AG09319 (cell line): Measurements from ENCODE around the gene TTC28.
"Not testable (repeated sequence)": the region's sequence is repeated elsewhere in the genome, so short reads cannot be mapped to it uniquely, and the experiment has no call there.

Experiments
- DNase-seq: peaks from one replicate; pipeline ENCODE4 v3.0.0-alpha.2; 2010; ENCODE audit warnings: low read depth; ENCODE audit errors: extremely low read depth
- TF ChIP-seq, protein P1 (sequence below): IDR thresholded peaks from 2 replicates; pipeline ENCODE4 v1.5.1; 2011; ENCODE audit warnings: low read depth, mild to moderate bottlenecking, inconsistent platforms, low read length, moderate library complexity

The TTC28 gene

DNA sequence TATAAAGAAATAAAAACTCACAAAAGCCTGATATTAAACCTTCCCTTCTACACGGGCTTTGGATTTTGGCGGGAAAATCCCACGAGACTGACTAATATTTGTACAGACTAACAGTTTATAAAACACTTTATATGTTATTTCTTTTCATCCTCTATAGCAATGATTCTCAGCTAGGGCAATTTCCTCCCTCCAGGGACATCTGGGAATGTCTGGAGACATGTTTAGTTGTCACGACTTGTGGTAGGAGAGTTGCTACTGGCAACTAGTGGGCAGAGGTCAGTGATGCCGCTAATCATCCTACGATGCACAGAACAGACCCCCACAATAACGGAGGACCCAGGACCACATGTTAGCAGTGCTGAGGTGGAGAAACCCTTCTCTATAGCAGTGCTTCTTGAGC, 455.8 kb downstream of the TTC28 start:
- TF ChIP-seq, protein P1, sequence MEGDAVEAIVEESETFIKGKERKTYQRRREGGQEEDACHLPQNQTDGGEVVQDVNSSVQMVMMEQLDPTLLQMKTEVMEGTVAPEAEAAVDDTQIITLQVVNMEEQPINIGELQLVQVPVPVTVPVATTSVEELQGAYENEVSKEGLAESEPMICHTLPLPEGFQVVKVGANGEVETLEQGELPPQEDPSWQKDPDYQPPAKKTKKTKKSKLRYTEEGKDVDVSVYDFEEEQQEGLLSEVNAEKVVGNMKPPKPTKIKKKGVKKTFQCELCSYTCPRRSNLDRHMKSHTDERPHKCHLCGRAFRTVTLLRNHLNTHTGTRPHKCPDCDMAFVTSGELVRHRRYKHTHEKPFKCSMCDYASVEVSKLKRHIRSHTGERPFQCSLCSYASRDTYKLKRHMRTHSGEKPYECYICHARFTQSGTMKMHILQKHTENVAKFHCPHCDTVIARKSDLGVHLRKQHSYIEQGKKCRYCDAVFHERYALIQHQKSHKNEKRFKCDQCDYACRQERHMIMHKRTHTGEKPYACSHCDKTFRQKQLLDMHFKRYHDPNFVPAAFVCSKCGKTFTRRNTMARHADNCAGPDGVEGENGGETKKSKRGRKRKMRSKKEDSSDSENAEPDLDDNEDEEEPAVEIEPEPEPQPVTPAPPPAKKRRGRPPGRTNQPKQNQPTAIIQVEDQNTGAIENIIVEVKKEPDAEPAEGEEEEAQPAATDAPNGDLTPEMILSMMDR = no peak
- no peak for DNase-seq

DNA sequence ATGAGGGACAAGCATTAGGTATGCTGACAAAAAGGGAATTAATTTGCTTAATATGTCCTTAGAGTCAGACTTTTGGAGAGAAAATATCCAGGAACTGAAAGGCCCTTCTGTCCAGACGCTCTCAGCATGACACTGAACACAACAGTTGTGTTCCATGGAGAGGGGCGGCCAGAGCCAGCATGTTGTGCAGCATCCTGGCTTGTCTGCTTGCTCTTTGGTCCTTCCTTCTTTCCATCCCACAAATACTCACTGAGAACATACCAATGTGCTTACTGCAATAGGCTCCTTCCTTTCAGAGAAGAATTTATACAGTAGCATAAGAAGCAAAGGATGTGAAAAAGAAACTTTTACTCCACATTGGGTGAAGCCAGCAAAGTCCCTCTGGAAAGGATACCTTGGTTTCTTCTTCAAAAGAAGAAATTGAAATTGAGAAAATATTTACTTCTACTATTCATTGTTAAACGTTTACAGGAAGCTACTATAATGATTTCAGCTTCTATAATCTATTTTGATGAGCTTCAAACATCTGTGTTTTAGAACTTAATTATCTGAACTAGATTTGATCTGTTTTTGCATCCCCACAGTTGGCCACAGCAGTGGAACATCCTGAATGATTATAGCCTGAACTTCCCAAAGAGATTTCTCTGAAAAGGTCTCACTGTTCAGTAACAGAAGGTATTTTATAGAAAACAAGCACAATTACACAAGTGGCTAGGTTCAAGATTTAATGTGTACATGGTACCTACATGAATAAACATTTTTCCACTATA, 456.5 kb downstream of the TTC28 start:
- TF ChIP-seq, protein P1 = no peak
- no peak for DNase-seq

DNA sequence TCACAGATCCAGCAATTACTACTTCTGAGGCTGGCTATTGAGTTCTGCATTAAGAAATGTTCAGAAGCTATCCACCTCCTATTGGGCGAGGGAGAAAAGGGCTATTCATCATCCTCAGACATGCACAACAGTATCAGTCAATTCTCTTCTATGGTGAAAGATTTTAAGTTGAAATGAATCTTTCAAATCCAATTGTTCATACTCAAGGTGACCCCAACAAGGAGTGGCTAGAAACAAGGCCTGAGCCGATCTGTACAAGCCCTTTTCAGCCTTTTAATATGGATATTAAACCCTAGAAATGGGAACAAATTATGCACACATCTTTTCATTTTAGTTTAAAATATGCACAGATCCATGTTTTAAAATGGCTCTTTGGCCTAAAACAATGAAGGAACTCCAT, 457.1 kb downstream of the TTC28 start:
- TF ChIP-seq, protein P1 = no peak
- no peak for DNase-seq

DNA sequence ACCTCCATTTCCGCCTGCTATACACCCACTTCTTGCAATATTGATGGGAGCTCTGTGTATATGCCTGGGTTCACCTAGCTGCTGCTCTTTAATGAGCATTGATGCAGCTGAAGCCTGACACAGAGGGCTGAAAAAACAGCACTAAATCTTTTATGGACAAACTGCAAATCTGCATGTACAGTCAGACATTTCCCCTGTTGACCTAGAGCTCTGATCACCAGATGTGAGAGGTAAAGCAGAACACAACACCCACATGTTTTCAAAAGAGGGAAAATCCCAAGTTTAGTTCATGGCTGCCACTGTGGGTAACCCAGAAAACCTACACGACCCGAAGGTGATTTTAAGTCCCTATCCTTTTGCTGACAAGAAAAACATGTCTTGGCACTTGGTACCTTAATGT, 457.6 kb downstream of the TTC28 start:
- no peak for DNase-seq
- TF ChIP-seq, protein P1 = no peak

DNA sequence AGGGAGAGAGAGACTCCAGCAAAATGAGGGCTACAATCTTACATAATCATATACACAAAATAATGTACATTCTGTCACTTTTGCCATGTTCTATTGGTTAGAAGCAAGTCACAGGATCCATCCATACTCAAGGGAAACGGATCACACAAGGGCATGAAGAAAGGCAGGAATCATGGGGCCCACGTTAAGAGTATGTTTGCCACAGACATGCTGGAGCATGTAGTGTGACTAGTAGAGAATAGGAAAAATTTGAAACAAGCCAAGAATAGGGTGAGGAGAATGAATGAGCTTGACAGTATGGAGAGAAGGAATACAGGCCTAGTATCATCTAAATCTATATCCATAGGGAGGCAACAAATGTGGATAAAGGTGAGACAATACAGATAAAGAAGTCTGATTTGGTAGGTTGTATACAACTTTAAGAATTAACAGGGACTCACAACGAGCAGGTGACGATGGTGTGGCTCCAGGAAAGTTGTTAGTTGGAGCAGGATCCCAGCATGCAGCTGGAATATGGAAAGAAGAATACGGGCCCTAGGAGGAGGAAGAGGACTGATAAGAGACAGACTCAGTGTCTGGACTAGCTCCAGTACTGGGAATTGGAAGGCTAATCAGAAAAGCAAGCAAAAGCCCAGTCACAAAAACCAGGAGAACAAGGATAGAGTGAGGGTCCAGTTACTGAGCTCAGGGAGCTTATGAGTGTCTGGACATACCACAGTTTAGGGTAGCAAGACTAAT, 458.8 kb downstream of the TTC28 start:
- TF ChIP-seq, protein P1 = no peak
- DNase-seq = no peak

DNA sequence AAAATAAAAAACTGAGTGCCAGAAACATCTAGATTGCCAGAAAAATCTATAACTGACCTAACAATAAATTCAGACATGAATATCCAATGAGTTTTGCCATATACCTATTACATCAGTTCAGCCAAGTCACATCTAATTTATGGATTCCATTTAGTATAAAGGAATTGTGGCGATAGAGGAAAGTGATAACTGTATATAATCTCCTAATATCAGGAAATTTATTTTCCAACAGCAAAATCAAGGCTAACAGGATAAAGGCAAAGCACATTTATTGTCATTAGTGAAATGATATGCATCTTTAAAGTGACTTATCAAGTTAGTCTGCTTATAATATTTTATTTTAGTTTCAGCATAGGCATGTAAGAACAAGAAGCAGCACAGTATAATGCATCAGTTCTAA, 462.4 kb downstream of the TTC28 start:
- TF ChIP-seq, protein P1 = no peak
- DNase-seq = no peak

DNA sequence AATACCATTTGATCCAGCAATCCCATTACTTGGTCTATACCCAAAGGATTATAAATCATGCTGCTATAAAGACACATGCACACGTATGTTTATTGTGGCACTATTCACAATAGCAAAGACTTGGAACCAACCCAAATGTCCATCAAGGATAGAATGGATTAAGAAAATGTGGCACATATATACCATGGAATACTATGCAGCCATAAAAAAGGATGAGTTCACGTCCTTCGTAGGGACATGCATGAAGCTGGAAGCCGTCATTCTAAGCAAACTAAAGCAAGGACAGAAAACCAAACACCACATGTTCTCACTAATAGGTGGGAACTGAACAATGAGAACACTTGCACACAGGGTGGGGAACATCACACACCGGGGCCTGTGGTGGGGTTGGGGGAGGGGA, 464.9 kb downstream of the TTC28 start:
- DNase-seq = not testable (repeated sequence)

DNA sequence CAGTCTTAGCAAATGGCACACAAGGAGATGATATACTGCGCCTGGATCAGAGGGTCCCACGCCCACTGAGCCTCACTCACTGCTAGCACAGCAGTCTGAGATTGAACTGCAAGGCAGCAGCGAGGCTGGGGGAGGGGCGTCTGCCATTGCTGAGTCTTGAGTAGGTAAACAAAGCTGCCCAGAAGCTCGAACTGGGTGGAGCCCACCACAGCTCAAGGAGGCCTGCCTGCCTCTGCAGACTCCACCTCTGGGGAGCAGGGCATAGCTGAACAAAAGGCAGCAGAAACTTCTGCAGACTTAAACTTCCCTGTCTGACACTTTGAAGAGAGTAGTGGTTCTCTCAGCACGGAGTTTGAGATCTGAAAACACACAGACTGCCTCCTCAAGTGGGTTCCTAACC, 470.2 kb downstream of the TTC28 start:
- DNase-seq = not testable (repeated sequence)
